ENCODE measurements around the gene GAS2.
"Not testable (repeated sequence)": the region's sequence is repeated elsewhere in the genome, so short reads cannot be mapped to it uniquely, and the experiment has no call there.

The GAS2 gene

DNA sequence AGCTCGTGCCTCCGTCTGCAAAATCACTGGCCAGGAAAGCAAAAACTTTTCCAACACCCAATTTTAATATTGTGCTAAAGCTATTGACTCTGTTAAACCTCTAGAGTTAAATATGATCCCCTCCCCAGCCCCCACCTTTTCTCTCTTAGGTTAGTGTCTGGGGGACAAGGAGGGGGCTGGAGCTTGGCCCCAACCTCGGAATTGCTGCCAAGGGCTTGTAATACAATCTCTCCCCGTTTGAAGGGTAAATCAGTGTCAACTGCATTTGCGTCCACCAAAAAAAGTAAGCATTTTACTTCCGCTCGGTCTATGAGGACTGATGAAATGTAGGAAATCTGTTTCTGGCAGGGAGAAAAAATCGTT is at the start of gene GAS2:
TSS of gene GAS2 (plus strand) at position 287 of the 363 bp plus-strand sequence. CDS start 8,259 bp downstream, outside the sequence.
- no peak for DNase-seq (ENCODE audit: low read depth)

- no peak for DNase-seq (ENCODE audit: low read depth)
Measured at GRCh38 chr11:22617868-22618267, 48.5 kb upstream of the GAS2 start.

GRCh38 chr11:22624742-22625447 is 41.5 kb upstream of the GAS2 start:
- no peak for DNase-seq (ENCODE audit: low read depth)

GRCh38 chr11:22625448-22626287 is 40.7 kb upstream of the GAS2 start, which contains the start of gene FANCF:
FANCF (minus strand) TSS chr11:22625823; CDS start chr11:22625810, 13 bp downstream.
- DNase-seq (ENCODE audit: low read depth), result peak; percentile 98

- no peak for DNase-seq (ENCODE audit: low read depth)
Measured at GRCh38 chr11:22626573-22627239, 39.7 kb upstream of the GAS2 start.

DNA sequence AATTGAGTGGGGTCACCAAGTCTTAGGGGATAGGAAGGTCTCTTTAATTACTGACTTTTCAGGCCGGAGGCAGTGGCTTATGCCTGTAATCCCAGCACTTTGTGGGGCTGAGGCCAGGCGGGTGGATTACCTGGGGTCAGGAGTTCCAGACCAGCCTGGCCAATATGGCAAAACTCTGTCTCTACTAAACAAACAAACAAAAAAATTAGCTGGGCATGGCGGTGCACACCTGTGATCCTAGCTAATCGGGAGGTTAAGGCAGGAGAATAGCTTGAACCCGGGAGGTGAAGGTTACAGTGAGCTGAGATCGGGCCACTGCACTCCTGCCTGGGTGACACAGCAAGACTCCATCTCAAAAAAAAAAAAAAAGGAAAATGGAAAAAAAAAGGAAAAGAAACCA is 39.0 kb upstream of the GAS2 start:
- DNase-seq (ENCODE audit: low read depth), result no peak

- DNase-seq (ENCODE audit: low read depth), result no peak
Measured at GRCh38 chr11:22633354-22633902, 33.0 kb upstream of the GAS2 start.

- DNase-seq (ENCODE audit: low read depth), result no peak
Measured at GRCh38 chr11:22634897-22635629, 31.3 kb upstream of the GAS2 start.

DNA sequence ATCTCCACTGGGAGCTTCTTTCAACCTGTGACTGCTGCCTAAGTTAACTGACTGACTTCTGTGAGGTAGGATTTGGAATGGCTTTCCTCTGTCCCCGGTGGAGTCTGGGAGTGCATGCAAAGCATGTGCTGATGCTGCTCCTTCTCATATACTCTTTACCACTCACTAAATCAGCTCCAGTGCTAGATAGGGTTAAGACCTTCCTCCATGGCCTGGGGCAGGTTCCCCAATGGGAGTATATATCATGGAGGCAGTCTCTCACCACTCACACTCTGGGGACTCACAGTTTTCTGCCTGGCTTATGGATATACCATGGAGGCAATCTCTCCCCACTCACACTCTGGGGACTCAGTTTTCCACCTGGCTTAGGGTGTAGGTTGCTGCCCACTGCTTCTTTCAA is 30.7 kb upstream of the GAS2 start:
- DNase-seq (ENCODE audit: low read depth), result no peak

DNA sequence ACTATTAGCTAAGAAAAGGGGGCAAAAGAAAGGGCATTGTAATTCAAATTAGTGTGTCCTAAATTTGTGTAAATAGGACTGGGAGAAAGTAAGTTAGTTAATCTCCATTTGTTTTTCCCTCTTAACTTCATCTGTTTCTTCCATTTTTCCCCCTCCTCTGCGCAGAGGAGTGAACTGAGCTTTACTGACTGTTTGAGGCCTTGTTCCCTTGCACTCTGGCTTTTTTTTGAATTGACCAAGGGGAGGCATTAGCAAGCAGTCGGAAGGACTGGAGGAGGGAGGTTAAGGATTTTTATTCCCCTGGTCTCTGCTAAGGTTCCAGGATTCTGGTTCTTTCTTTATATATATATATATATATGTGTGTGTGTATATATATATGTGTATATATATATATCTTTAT is 25.5 kb upstream of the GAS2 start:
- DNase-seq (ENCODE audit: low read depth), result no peak

- DNase-seq (ENCODE audit: low read depth), result no peak
Measured at GRCh38 chr11:22641559-22641958, 24.9 kb upstream of the GAS2 start.

DNA sequence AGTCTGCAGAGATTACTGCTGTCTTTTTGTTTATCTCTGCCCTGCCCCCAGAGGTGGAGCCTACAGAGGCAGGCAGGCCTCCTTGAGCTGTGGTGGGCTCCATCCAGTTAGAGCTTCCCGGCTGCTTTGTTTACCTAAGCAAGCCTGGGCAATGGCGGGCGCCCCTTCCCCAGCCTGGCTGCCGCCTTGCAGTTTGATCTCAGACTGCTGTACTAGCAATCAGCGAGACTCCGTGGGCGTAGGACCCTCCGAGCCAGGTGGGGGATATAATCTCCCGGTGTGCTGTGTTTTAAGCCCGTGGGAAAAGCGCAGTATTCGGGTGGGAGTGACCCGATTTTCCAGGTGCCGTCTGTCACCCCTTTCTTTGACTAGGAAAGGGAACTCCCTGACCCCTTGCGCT is 14.1 kb upstream of the GAS2 start:
- not testable (repeated sequence) for DNase-seq (ENCODE audit: low read depth)

DNA sequence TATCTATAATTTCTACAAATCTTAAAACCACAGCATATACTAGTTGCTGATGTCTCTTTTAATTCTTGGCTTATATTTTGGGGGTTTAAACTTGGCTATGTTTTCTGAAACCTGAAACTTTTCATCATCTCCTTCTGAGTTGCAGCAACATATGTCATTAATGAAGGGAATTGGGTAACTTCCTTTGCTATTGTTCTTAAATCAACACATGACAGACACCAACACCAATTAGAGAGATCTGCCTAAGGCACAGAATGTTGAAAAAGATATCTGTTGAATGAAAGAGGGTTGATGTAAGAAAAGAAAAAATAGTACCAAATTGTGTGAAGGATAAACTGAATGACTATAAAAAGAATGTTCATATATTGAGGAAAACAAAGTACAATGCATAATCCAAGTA is 10.3 kb upstream of the GAS2 start:
- no peak for DNase-seq (ENCODE audit: low read depth)

DNA sequence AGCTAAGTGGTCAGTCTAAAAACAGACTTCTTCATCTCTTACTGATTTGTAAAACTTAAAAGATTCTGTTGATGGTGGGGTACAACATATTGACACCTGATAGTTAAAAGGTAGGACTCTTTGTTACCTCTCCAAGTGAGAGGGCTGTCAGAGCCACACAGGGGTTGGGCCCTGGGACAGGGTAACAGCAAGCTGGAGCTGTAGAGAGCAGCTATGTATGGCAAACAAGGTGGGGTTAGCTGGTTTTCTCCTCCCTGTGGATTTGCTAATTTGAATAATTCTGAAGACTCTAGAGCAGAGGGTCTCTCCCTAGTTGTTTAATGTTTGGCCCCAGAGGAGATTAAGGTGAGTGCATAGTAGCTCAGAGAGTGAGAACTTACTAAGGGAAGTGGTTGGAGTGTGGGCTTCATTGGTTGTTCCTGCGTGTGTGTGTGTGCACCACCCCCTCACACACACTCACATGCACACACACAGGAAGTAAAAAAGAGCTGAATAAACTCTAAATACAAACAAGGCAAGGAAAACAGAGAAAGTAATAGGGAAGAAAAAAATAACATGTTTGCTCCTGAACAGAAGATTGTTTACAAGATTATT is 9.2 kb upstream of the GAS2 start:
- DNase-seq (ENCODE audit: low read depth), result no peak

DNA sequence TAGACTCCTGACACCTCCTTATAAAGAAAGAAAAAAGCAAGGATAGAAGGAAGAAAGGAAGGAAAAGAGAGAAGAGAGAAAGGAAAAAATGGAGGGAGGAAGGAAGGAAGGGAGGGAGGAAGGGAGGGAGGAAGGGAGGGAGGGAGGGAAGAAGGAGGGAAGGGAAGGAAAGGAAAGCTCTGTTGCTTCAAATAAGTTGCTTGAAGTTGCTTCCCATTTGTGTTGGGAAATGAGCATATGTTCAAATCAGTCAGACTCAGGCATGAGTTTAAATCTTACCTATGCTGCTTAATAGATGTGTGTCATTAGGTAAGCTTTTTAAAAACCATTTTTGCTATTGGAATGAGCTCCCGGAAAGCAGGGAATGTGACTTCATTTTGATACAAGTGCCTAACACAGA is 6.6 kb upstream of the GAS2 start:
- DNase-seq (ENCODE audit: low read depth), result no peak

- no peak for DNase-seq (ENCODE audit: low read depth)
Measured at GRCh38 chr11:22666688-22667439, 453 bp downstream of the GAS2 start.

DNA sequence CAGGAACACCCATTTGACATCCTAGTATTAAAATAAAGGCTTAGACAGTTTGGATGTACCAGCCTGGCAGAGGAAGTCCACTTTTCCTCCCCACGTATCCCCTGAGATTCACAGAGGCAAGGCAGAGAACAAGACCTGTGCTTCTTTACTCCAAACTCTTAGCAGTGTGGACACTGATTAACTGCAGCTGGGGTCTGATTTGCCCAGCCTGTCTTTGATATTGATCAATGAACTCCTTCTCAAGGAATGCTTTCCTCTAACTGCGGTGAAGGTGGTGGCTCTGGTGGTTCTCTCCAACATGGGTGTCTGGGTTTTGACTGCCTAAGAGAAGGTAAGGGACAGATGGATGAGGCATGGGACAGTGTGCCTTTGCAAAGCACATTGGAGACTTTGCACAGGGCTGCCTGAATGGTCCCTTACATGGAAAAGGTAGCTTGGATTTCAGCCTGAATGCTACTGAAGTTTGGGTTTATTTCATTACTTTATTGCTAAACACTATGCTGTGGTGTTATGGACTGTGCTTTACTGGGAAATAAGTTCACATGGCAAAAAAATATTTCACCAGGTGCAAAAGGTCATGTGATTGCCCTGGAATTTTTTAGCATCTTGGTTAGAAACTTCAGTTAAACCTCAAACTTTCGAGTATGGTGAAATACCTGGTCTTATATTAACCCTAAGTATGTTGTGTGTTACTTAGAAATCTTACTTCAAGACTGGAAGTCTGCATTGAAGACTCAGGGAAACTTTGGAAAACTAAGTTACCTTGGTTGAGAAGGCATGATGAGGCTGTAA is 1.8 kb downstream of the GAS2 start:
- no peak for DNase-seq (ENCODE audit: low read depth)

- no peak for DNase-seq (ENCODE audit: low read depth)
Measured at GRCh38 chr11:22669368-22669767, 3.0 kb downstream of the GAS2 start.

GRCh38 chr11:22670830-22671229 is 4.4 kb downstream of the GAS2 start:
- DNase-seq (ENCODE audit: low read depth), result no peak

DNA sequence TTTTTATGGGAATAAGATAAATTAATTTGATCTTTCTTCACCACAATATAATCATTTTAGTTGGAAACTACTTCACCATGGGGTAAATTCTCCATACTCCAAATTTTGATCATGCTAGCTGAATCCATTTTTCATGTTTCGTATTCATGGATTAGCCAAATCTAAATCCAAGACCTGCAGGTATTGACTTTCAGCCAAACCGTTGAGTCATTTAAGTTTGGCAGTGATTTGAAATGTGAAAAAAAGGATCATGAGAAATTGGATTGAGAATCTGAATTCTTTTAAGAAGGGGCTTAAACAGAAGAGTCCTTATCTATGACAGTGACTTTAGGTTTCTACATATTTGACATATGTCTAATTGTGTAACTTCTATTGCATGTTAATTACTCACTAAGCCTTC is 5.3 kb downstream of the GAS2 start:
- no peak for DNase-seq (ENCODE audit: low read depth)

Measured in GM04503 (cell line).